ENCODE measurements around the gene MEF2D.

MEF2D gene

DNA sequence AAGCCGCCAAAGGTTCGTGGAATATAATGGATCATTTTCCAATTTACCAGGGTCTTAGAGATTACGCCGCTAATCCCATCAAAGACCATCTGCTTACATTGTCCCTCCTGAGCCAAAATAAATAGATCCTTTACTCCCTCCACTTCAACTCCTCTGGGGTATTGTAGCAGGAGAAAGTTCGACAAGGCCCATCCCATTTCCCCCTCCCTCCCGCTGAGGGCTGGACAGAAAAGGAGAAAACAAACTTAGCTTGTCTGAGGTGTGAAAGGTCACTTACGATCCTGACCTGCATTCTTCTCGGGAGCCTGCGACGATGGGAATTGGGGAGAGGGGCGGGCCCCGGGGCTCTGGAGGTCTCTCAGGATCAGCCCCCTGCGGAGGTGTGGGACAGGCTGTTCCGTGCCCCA is 60.8 kb downstream of the MEF2D start:
- Histone ChIP-seq H3K4me3 (ENCODE audit: low read length) (no peak overlapping the region), H3K4me2 (ENCODE audit: low read length) (no peak overlapping the region), H3K4me1 (ENCODE audit: low read length) (peaks cover 5% of the 10 kb centered on the region), H3K9ac (ENCODE audit: low read length) (no peak overlapping the region), H3K79me2 (ENCODE audit: low read length) (no peaks in the 10 kb centered on the region), H4K20me1 (ENCODE audit: insufficient read depth, low read length) (no peaks in the 10 kb centered on the region), H3K27ac (ENCODE audit: low read length) (no peak overlapping the region), H3K36me3 (replicated peaks; ENCODE audit: low read depth, low read length) (no peaks in the 10 kb centered on the region), H3K27me3 (ENCODE audit: low read depth, low read length) (peaks cover 68% of the 10 kb centered on the region), H2AFZ (ENCODE audit: low read depth, low read length) (no peak overlapping the region), H3K9me3 (ENCODE audit: insufficient read depth, low read length) (no peaks in the 10 kb centered on the region)
- no peak for TF ChIP-seq EZH2phosphoT487 (IDR thresholded peaks at IDR 0.05; ENCODE audit: low read depth)
- no peak for TF ChIP-seq CTCF (IDR thresholded peaks at IDR 0.05; ENCODE audit: low read depth, low read length)

GRCh38 chr1:156439036-156439776 is 61.4 kb downstream of the MEF2D start:
- no peak overlapping the region for H3K4me3 ChIP-seq (ENCODE audit: low read length)

DNA sequence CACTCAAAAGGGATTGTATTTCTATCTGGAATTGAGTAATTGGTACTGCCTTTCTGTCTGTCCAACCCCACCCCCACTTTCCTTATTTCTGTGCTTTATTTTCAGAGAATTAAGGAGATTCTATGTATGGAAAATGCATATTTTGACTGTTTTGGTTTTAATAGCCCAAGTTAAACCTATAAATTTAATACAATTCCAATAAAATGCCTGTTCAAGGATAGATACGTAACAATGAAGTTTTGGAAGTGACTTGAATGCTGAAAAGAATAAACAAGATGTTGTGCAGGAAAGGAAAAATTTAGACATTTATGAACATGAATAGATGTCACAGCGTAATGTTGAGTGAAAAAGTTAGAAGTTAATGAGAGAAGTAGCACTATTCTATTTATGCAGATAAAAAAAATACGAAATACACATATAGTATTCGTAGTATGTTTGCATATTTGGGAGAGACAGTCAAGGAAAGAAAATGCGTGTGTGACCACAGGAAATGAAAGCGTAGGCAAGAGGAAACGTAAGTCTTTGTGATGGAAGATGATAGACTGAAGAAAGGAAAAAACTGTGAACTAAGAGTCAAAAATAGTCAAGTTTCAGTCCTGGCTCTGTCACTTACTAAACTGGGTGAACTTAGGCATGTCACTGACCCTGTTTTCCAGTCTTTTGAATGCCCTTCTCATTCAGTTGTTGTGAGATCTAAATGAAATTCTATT is 62.1 kb downstream of the MEF2D start:
- H3K4me2 ChIP-seq (ENCODE audit: low read length) = no peak overlapping the region
- H3K79me2 ChIP-seq (ENCODE audit: low read length) = no peaks in the 10 kb centered on the region
- no peak overlapping the region for H2AFZ ChIP-seq (ENCODE audit: low read depth, low read length)
- no peaks in the 10 kb centered on the region for H3K9me3 ChIP-seq (ENCODE audit: insufficient read depth, low read length)
- H3K27me3 ChIP-seq (ENCODE audit: low read depth, low read length) = peaks cover 72% of the 10 kb centered on the region
- H3K36me3 ChIP-seq (replicated peaks; ENCODE audit: low read depth, low read length) = no peaks in the 10 kb centered on the region
- no peak overlapping the region for H3K27ac ChIP-seq (ENCODE audit: low read length)
- no peak overlapping the region for H3K9ac ChIP-seq (ENCODE audit: low read length)
- no peaks in the 10 kb centered on the region for H4K20me1 ChIP-seq (ENCODE audit: insufficient read depth, low read length)
- no peak overlapping the region for H3K4me3 ChIP-seq (ENCODE audit: low read length)
- peaks cover 5% of the 10 kb centered on the region for H3K4me1 ChIP-seq (ENCODE audit: low read length)
- TF ChIP-seq EZH2phosphoT487 (IDR thresholded peaks at IDR 0.05; ENCODE audit: low read depth) (no peak), CTCF (IDR thresholded peaks at IDR 0.05; ENCODE audit: low read depth, low read length) (no peak)

More at GRCh38 chr1:156439036-156439776, 61.4 kb downstream of the MEF2D start:
- H3K4me1 ChIP-seq (ENCODE audit: low read length) = peaks cover 5% of the 10 kb centered on the region
- no peak overlapping the region for H3K27ac ChIP-seq (ENCODE audit: low read length)
- peaks cover 70% of the 10 kb centered on the region for H3K27me3 ChIP-seq (ENCODE audit: low read depth, low read length)
- no peak overlapping the region for H3K4me2 ChIP-seq (ENCODE audit: low read length)
- no peak overlapping the region for H3K9ac ChIP-seq (ENCODE audit: low read length)
- H4K20me1 ChIP-seq (ENCODE audit: insufficient read depth, low read length) = no peaks in the 10 kb centered on the region
- no peaks in the 10 kb centered on the region for H3K36me3 ChIP-seq (replicated peaks; ENCODE audit: low read depth, low read length)
- H2AFZ ChIP-seq (ENCODE audit: low read depth, low read length) = no peak overlapping the region
- H3K9me3 ChIP-seq (ENCODE audit: insufficient read depth, low read length) = no peaks in the 10 kb centered on the region
- TF ChIP-seq CTCF (IDR thresholded peaks at IDR 0.05; ENCODE audit: low read depth, low read length) (no peak), EZH2phosphoT487 (IDR thresholded peaks at IDR 0.05; ENCODE audit: low read depth) (no peak)
- no peaks in the 10 kb centered on the region for H3K79me2 ChIP-seq (ENCODE audit: low read length)

DNA sequence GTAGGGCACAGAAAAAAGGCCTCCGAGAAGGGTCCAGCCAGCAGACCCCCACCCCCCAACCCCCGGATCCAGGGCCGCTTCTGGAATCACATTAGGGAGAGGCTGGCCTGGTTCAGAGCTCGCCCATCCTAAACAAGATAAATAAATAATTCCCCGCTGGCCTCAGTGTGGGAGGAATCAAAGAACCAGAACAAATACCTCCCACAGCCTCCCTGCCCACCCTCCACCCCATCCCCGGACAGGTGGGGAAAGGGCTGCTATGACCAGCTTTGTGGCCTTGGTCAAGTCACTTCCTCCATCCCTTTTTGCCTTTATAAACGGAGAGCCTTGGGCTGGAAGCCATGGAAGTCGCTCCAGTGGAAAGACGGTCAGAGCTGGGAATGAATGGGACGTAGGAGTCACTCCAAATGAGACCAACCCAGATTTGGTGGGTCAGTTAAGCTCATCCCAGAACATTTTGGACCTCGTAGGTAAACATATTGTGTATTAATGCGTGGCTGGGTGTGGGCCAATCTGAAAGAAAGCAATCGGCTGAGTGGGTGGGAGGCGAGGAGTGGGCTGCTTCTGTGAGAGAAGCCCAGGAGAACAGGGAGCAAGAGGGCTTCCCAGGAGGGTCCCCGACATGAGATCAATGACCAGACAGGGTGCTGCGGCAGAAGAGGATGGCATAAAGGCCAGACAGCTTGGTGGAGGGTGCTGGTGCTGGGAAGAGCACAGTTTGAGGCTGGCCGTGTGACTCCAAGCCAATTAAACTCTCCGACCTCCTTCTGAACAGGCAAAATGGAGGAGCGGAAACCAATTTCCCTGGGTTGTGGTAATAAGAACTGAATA is 63.3 kb downstream of the MEF2D start:
- TF ChIP-seq EZH2phosphoT487 (IDR thresholded peaks at IDR 0.05; ENCODE audit: low read depth) = no peak
- TF ChIP-seq CTCF (IDR thresholded peaks at IDR 0.05; ENCODE audit: low read depth, low read length) = no peak
- Histone ChIP-seq H3K79me2 (ENCODE audit: low read length) (no peaks in the 10 kb centered on the region), H4K20me1 (ENCODE audit: insufficient read depth, low read length) (no peaks in the 10 kb centered on the region), H3K9me3 (ENCODE audit: insufficient read depth, low read length) (no peaks in the 10 kb centered on the region), H3K4me3 (ENCODE audit: low read length) (no peak overlapping the region), H2AFZ (ENCODE audit: low read depth, low read length) (no peak overlapping the region), H3K27me3 (ENCODE audit: low read depth, low read length) (peaks cover 78% of the 10 kb centered on the region), H3K4me2 (ENCODE audit: low read length) (no peak overlapping the region), H3K9ac (ENCODE audit: low read length) (no peak overlapping the region), H3K4me1 (ENCODE audit: low read length) (peaks cover 5% of the 10 kb centered on the region), H3K36me3 (replicated peaks; ENCODE audit: low read depth, low read length) (no peaks in the 10 kb centered on the region), H3K27ac (ENCODE audit: low read length) (no peak overlapping the region)

Data from OCI-LY3 (cell line).